Forelimb muscle (tissue), 1 donor: ENCODE results near the gene NUP153. TPM values are rescaled to one million over a fixed set of nuclear protein-coding genes. Genes with fewer than 3 reads are reported as not detected.
"Not testable (repeated sequence)": the region's sequence is repeated elsewhere in the genome, so short reads cannot be mapped to it uniquely, and the experiment has no call there.

Experiments
- DNase-seq: peaks from one replicate; pipeline ENCODE4 v3.0.0-alpha.2; 2013; ENCODE audit warnings: low read depth
- polyA plus RNA-seq: library from polyadenylated mRNA; unstranded; fragments of 120-200 nt; gene quantifications from one replicate; pipeline ENCODE4 v1.2.1, GENCODE V29; 2013; ENCODE audit not compliant: insufficient read length

Gene NUP153
- polyA plus RNA-seq, 1 donor, result 26.1 TPM

DNA sequence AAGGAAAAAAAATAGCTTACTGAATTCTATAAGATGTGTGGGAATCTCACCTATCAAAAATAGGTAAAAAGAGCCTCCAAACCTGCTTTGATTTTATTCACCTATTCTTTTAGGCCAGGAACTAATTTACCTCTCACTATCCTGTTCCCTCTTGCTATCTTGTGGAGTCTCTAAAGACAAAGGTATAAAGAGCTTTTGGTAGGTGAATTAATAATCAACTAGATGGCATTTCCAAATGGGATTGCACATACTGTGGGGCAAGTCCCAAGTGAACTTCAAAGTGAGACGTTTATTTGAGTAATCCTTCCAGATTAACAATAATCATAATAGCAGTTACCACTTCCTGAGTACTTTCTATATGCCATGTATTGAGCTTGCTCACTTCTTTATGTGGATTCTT is 103.8 kb downstream of the NUP153 start:
- DNase-seq, result no peak

DNA sequence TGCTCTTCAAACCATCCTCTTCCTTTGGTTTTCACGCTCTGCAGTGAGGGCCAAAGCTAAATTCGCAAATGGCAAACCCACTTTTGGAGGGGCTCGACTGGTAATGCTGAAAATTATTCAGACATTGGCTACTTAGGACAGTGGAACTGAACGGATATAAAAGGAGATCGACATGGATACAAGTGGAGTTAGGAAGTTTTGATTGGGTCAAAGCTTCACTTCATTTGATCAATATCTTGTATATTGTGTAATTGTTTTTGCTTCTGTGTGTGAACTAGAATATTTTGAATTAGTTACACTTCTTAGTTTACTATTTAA is 105.4 kb downstream of the NUP153 start:
- DNase-seq, result no peak

DNA sequence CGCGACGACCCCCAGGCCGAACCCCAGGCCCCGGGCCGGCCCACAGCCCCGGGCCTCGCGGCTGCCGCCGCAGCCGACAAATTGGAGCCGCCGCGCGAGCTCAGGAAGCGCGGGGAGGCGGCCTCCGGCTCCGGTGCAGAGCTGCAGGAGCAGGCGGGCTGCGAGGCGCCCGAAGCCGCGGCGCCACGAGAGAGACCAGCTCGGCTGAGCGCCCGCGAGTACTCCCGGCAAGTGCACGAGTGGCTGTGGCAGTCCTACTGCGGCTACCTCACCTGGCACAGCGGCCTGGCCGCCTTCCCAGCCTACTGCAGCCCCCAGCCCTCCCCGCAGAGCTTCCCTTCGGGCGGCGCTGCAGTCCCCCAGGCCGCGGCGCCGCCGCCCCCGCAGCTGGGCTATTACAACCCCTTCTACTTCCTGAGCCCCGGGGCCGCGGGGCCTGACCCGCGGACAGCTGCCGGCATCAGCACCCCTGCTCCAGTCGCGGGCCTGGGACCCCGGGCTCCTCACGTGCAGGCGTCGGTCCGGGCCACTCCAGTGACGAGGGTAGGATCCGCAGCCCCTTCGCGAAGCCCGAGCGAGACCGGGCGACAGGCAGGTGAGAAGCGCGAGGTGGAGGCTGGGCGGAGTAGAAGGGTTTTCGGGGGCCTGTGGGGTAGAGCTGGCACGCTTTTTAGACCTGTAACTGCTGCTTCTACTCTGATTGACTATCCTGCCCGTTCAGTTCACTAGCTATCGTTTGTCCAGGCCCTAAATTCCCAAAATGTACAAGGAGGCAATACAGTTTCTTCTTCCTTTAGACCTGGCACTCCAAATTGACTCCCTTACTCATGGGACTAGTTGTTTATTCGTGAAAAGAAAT is 106.0 kb downstream of the NUP153 start:
- DNase-seq, result no peak

DNA sequence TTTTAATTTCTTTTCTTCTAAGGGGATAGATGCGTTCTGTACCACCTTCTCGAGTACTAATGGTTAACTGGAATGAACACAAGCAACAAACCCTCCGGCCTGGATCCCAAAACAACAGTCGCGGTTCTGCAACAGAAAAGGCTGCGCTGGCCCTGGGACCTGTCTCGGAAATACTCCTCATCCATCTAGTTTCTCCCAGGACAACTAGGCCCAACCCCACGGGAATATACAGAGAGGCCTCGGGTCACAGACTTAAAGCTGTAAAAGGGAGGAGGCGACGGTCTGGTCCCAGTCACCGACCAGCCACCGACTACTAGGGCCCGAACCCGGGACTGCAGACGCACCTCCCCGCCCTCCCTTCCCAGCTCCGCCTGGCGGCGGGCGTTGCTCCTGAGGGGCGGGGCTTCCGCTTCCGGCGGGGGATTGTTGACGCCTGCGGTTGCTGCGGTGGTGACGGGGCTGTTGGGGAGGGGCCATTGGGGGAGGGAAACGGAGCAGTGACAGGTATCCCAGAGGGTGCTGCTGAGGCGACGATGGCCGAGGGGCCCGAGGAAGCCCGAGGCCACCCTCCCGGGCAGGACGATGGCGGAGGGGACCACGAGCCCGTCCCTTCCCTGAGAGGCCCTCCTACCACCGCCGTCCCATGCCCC is 106.7 kb downstream of the NUP153 start, which contains the start of gene FAM8A1:
FAM8A1 (plus strand) TSS at position 426 of the 650 bp plus-strand sequence; CDS start at position 534, 108 bp downstream.
- peak; percentile 80 for DNase-seq

DNA sequence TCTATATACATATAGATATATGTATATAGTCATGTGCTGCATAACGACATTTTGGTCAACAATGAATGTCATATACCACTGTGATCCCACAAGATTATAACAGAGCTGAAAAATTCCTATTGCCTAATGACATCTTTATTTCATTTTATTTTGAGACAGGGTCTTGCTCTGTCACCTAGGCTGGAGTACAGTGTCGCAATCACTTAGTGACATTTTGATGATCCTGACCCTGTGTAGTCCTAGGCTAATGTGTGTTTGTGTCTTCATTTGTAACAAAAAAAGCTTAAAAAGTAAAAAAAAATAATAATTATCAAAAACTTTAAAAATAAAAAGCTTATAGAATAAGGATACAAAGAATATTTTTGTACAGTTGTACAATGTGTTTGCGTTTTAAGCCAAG is 110.6 kb downstream of the NUP153 start:
- DNase-seq, result no peak

DNA sequence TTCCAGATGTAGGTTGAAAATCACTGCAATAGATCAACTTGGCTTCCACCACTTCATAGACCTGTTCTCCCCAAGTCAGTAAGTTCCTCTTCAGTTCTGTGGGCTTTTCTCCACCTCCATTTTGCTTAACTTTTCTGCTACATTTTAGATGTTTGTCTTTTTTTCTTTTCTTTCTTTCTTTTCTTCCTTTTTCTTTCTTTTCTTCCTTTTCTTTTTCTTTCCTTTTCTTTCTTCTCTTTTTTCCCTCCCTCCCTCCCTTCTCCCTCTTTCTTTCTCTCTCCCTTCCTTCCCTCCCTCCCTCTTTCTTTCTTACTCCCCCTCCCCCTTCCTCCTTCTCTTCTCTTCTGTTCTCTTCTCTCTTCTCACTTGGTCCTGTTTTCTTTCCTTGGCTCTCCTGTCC is 113.5 kb downstream of the NUP153 start:
- no peak for DNase-seq

DNA sequence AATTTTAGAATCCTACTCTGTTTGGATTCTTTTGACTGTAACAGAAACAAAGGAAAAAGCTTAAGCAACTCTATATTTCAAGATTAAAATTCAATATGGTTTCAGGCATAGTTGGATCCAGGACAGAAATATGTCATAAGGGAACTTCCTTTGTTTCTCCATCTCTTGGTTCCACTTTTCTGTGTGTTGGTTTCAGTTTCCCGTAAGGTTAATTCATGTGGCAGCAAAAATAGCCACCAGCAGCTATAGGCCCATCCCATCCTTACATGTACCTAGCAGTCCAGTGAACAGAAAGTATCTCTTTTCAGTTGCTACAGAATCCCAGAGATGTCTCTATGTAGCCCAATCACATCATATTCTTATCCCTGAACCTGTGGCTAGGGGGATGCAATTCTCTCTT is 115.4 kb downstream of the NUP153 start:
- DNase-seq, result no peak

DNA sequence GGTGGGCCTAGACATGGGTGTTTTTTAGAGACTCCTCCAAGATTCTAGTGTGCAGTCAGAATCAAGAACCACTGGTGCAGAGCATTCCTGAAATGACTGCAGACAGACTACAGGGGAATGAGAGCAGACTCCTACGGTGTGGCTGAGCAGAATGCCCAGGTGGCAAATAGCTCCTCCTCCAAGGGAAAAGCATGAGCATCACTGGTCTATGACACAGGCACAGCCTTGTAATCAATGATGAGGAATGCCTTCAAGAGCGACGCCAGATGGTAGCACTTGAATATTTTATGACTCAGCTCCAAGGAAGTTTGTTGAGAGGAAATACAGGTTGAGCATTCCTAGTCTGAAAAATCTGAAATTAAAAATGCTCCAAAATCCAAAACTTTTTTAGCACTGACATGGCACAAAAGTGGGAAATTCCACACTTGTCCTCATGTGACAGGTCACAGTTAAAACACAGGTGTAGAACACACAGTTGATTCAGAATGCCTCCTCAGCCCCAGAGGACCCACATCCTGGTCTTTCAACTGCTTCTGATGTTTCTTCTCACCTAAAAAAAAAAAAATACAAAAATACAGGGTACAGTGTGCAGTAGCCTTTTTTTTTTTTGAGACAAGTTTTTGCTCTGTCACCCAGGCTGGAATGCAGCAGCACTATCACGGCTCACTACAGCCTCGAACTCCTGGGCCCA is 117.2 kb downstream of the NUP153 start:
- DNase-seq, result no peak

DNA sequence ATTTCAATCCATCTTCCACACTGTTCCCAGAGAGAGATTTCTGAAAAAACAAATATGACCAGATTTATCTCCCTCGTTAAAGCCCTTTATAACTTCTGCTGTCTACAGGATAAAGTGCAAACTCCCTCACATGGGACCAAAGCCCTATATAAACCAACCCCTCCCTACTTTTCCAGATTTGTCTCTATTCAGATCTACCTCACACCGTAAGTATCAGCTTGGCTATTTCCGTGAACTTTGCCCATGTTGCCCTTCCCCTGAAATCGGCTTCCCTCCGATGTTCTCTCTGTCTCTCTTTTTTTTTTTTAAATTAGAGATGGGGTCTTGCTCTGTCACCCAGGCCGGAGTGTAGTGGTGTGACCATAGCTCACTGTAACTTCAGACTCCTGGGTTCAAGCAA is 118.7 kb downstream of the NUP153 start:
- DNase-seq, result no peak

DNA sequence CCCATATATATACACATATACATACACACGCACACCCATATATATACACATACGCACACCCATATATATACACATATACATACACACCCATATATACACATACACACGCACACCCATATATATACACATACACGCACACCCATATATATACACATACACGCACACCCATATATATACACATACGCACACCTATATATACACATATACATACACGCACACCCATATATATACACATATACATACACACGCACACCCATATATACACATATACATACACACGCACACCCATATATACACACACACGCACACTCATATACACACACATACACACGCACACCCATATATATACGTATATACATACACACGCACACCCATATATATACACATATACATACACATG is 120.1 kb downstream of the NUP153 start:
- not testable (repeated sequence) for DNase-seq

DNA sequence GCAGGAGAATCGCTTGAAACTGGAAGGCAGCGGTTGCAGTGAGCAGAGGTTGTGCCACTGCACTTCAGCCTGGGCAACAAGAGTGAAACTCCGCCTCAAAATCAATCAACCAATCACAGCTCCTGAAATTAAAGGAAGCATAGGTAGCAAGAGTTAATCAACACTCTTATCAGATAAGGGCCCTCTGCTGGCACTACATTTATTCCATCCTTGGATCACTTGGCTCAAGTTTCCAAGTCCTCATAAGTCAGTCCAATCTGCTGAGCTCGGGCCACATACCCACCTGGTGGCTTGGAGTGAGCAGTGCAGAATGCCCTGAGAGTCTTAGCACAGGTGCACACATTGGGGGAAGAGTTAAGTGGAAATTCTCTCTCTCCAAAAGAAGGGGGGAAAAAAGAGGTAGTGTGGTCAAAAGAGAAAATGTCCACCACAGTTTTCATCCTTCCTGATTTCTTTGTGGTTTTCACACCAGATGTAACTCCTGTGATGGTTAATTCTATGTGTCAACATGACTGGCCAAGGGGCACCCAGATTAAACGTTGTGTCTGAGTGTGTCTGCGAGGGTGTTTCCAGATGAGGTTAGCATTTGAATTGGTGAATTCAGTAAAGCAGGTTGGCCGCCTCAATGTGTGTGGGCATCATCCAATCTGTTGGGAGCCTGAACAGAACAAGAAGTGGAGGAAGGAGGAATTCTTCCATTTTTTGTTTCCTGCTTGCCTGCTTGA is 120.8 kb downstream of the NUP153 start:
- DNase-seq, result no peak

DNA sequence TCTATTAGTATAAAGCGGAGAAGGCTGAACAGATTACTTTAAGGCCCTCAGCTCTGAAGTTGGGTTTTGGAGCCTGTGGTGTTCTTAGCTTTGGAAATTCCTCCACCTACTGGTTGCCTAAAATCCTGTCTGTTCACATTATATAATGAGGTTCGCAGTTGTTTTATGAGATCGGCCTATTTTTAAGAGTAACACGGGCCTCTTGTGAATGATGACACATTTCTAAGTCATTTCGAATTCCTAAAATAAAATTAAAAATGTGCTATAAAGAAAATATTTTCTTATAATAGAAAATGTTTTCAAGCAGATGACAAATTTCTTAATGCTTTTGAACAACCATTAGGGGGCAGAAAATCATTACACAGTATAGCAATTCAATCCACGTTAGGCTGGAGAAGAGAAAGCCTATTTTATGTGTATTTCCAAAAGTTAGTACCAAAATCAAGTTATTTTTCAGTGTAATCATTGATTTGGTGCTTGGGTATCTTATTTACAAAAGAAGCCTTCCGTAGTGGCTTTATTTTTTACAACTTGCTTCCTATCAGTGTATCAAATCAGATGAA is 122.4 kb downstream of the NUP153 start:
- peak; percentile 61 for DNase-seq

DNA sequence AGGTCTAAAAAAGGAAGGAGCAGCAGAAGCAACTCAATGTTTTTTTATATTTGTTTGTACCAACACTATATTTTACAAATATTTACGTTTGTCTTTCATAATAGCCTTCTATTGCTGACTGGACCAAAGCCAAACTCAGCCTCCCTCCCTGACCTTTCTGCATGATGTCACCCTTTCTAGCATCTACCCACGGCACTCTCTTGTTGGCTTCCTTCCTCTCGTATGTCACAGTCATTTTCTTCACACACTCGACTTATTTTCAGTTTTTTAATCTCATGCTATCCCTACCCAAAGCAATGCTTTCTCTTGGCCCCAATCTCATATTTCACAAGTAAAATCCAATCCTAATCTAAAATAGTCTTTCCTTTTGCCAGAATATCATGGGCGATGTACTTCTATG is 122.9 kb downstream of the NUP153 start:
- no peak for DNase-seq

DNA sequence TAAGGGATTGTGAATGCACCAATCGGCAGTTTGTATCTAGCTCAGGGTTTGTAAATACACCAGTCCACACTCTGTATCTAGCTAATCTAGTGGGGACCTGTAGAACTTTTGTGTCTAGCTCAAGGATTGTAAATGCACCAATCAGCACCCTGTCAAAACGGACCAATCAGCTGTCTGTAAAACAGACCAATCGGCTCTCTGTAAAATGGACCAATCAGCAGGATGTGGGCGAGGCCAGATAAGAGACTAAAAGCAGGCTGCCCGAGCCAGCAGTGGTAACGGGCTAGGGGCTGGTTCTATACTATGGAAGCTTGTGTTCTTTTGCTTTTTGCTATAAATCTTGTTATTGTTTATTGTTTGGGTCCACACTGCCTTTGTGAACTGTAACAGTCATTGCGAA is 125.4 kb downstream of the NUP153 start:
- not testable (repeated sequence) for DNase-seq

DNA sequence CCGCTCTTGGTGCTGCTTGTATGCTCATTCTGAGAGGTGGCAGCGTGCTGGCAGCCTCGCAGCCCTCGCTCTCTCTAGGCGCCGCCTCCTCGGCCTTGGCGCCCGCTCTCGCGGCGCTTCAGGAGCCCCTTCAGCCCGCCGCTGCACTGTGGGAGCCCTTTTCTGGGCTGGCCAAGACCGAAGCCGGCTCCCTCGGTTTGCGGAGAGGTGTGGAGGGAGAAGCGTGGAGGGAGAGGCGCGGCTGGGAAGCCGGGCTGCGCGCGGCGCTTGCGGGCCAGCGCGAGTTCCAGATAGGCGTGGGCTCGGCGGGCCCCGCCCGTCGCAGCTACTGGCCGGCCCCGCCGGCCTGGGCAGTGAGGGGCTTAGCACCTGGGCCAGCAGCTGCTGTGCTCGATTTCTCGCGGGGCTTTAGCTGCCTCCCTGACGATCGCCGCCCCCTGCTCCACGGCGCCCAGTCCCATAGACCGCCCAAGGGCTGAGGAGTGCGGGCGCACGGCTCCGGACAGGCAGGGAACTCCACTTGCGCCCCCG is 126.1 kb downstream of the NUP153 start:
- DNase-seq, result no peak

DNA sequence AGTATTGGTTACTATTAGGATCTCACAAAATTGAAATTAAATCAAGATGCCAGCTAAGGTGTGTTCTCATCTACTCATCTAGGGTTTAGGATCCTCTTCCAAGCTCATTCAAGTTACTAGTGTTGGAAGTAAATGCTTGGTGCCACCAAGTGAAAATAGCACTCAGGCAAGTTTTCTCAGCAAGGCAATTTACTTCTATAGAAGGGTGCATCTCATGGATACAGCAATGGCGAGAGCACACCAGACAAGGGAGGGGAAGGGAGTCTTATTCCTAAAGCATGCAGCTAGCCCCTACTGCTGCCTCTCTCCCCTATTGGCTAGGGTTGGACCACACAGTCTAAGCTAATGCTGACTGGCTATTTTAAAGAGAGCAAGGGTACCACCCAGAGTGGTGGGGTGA is 129.7 kb downstream of the NUP153 start:
- DNase-seq, result no peak

DNA sequence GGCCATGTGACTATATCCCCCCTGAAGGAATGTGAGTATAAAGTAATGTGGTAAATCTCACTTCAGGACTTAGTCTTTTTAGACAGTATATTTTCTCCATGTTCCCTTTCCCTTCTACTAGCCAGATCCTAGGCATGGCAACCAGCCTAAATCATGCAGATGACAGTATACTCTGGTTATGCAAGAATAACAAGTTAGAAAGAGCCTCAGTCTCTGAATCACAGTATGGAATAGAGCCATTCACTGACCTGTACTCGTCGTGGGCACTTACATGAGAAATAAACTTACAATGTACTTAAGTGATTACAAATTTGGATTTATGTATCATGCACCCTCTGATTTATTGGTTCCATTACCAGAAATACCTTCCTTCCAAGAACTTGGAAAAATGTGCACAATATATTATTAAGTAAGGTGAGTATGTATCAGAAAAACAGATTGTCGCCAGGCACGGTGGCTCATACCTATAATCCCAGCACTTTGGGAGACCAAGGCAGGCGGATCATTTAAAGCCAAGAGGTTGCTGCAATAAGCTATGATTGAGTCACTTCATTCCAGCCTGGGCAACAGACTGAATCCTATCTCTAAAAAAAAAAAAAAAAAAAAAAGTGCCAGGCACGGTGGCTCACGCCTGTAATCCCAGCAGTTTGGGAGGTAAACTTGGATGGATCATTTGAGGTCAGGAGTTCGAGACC is 131.7 kb downstream of the NUP153 start:
- DNase-seq, result no peak

DNA sequence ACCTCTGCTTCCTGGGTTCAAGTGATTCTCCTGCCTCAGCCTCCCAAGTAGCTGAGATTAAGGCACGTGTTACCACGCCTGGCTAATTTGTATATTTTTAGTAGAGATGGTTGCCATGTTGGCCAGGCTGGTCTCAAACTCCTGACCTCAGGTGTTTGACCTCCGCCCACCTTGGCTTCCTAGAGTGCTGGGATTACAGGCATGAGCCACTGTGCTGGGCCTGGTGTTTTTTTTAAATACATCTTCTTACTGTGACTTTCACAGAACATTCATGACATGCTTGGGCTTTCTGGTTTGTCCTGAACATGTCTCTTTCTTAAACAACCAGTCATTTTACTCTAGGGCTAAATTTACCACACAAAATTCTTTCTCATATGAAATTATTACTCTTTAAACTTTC is 141.3 kb downstream of the NUP153 start:
- DNase-seq, result no peak
